Nephron (organoid): Measurements from ENCODE around the gene DGCR6L.
"Not testable (repeated sequence)": the region's sequence is repeated elsewhere in the genome, so short reads cannot be mapped to it uniquely, and the experiment has no call there.

Experiments used
- H3K27ac Mint-ChIP-seq, 3 experiments: 2 replicates each; pipeline ENCODE4 v1.8.0; 2020; ENCODE audit warnings: mixed read lengths in 3 of 3, mild to moderate bottlenecking in 2 of 3, moderate library complexity in 1 of 3
- H3K27me3 Mint-ChIP-seq: 2 replicates; pipeline ENCODE4 v1.8.0; 2021; ENCODE audit warnings: low read depth, mild to moderate bottlenecking, moderate library complexity, mixed read lengths
- H3K36me3 Mint-ChIP-seq: 2 replicates; pipeline ENCODE4 v1.8.0; 2020; ENCODE audit warnings: low read depth, mixed read lengths
- H3K4me1 Mint-ChIP-seq: 2 replicates; pipeline ENCODE4 v1.8.0; 2020; ENCODE audit warnings: mixed read lengths
- H3K4me3 Mint-ChIP-seq, 3 experiments: 2 replicates each; pipeline ENCODE4 v1.8.0; 2020; ENCODE audit warnings: mild to moderate bottlenecking in 3 of 3, mixed read lengths in 3 of 3, moderate library complexity in 2 of 3
- H3K9me3 Mint-ChIP-seq: 2 replicates; pipeline ENCODE4 v1.8.0; 2020; ENCODE audit warnings: mixed read lengths
- CTCF ChIP-seq, 3 experiments: fragments of 200-600 bp; sonication (generic); IDR thresholded peaks; one replicate each; pipeline ENCODE4 v1.5.0; 2021; ENCODE audit warnings: antibody characterized with exemption in 3 of 3; ENCODE audit not compliant: unreplicated experiment in 3 of 3

DGCR6L gene

GRCh38 chr22:20307448-20308447 is 12.1 kb downstream of the DGCR6L start:
- not testable (repeated sequence) for H3K27me3 Mint-ChIP-seq, H3K9me3 Mint-ChIP-seq, H3K4me1 Mint-ChIP-seq, H3K4me3 Mint-ChIP-seq, H3K36me3 Mint-ChIP-seq, H3K27ac Mint-ChIP-seq

DNA sequence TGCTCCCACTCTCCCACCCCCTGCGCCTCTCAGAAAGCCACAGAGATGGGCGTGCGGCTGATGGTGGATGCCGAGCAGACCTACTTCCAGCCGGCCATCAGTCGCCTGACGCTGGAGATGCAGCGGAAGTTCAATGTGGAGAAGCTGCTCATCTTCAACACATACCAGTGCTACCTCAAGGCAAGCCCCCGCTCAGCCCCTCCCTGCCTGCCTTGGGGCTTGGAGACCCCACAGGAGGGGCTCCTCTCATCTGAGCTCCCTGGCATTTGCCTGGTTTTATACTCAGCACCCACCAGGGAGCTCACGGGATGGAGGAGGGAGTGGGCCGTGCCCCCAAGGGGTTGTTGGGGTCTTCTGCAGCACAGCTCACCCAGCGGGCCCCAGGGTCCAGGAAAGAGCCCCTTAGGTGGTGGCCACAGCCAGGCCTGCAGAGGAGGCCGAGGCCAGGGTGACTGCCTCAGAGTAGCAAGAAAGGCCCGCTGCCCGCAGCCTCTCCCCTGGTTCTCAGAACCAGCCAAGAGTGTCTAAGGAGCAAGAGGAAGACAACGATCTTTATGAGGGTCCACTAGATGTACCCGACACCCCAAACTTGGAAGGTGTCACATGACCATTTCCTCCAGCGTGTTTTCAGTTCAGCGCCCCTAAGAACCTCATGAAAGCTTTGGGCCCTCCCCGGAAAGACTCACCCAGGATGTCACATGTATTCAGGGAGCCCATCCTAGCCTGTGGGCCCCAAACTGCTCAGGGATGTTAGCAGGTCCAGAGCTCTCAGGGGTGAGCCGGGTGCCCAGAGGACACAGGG is 13.0 kb downstream of the DGCR6L start:
- not testable (repeated sequence) for H3K27me3 Mint-ChIP-seq, H3K9me3 Mint-ChIP-seq, H3K4me1 Mint-ChIP-seq, H3K4me3 Mint-ChIP-seq, H3K27ac Mint-ChIP-seq, H3K36me3 Mint-ChIP-seq

- H3K27ac Mint-ChIP-seq, result no peak overlapping the region
- TF ChIP-seq CTCF (IDR thresholded peaks at IDR 0.05; ENCODE audit: unreplicated experiment in 3 of 3), result no peak
- H3K4me3 Mint-ChIP-seq, result no peak overlapping the region
- H3K9me3 Mint-ChIP-seq, result no peaks in the 10 kb centered on the region
- H3K4me1 Mint-ChIP-seq, result peaks cover 5% of the 10 kb centered on the region
- H3K36me3 Mint-ChIP-seq, result no peaks in the 10 kb centered on the region
- H3K27me3 Mint-ChIP-seq, result peaks cover 14% of the 10 kb centered on the region
These were observed 13.8 kb downstream of the DGCR6L start for GRCh38 chr22:20305894-20306645.

- H3K4me1 Mint-ChIP-seq, H3K9me3 Mint-ChIP-seq, H3K4me3 Mint-ChIP-seq, H3K36me3 Mint-ChIP-seq, H3K27ac Mint-ChIP-seq: not testable (repeated sequence)
- H3K27me3 Mint-ChIP-seq, result peaks cover 21% of the 10 kb centered on the region
These were observed 14.5 kb downstream of the DGCR6L start for GRCh38 chr22:20305230-20305893.

DNA sequence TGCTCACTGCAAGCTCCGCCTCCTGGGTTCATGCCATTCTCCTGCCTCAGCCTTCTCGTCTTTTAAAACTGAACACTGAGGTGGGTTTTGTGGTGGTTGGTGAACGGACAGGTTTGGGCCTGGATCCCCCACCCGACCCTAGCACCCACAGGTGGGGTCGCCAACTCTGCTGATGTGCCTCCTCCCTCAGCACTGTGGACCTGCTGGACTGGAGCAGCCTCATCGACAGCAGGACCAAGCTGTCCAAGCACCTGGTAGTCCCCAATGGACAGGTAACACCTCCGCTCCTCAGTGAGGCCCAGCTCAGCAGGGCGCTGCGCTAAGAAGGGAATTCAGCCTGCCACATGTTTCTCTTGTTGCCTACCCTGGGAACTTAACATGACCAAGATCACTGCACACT is 15.2 kb downstream of the DGCR6L start:
- H3K27me3 Mint-ChIP-seq, result peaks cover 26% of the 10 kb centered on the region
- H3K4me1 Mint-ChIP-seq, result peaks cover 5% of the 10 kb centered on the region
- TF ChIP-seq CTCF (IDR thresholded peaks at IDR 0.05; ENCODE audit: unreplicated experiment in 3 of 3), result no peak
- no peak overlapping the region for H3K4me3 Mint-ChIP-seq
- no peaks in the 10 kb centered on the region for H3K9me3 Mint-ChIP-seq
- H3K27ac Mint-ChIP-seq, result no peak overlapping the region
- no peaks in the 10 kb centered on the region for H3K36me3 Mint-ChIP-seq

DNA sequence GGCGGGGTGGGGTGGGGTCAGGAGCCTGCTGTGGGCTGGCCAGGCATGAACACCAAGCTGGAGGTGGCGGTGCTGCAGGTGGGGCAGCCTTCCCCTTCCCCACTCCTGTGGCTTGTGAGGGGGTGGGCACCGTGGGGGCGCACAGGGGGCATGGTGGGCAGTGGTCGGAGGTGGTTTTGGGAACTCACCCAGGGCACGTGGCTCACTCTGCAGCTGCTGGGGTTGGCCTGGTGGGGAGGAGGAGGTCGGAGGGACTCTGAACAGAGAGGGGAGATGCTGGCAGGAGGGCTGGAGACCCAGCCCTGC is 16.7 kb downstream of the DGCR6L start:
- H3K36me3 Mint-ChIP-seq, H3K9me3 Mint-ChIP-seq, H3K4me3 Mint-ChIP-seq, H3K4me1 Mint-ChIP-seq, H3K27ac Mint-ChIP-seq: not testable (repeated sequence)
- peaks cover 32% of the 10 kb centered on the region for H3K27me3 Mint-ChIP-seq

DNA sequence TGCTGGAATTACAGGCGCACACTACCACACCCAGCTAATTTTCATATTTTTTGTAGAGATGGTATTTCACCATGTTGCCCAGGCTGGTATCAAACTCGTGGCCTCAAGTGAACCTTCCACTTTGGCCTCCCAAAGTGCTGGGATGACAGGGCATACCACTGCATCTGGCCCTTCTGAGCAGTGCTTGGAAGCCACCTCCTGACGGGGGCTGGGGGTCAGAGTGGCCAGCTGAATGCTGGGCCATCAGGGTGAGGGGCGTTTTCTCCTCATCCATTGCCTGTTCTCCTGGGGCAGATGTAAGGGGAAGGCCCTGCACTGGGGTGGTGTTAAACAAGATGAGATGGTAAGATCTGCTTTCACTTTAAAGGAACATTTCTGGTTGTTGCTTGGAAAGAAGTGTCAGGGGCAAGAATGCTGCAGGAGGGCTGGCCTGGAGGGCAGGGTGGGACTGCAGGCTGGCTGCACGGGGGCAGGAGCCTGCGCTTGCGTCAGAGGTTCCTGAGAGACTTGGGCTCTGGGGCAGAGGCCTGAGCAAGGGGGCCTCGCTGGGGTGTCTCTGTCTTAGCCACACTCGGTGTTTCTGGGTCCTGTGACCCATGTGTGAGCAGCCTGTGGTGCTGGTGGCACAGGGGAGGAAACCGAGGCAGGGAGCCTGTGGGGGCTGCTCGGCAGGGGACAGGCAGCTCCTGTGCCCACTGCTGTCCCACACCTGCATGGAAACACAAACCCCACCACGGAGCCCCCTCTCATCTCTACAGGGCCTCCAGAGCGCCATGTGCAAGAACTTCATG is 17.2 kb downstream of the DGCR6L start:
- TF ChIP-seq CTCF (IDR thresholded peaks at IDR 0.05; ENCODE audit: unreplicated experiment in 3 of 3), result no peak
- Mint-ChIP-seq H3K9me3 (no peaks in the 10 kb centered on the region), H3K36me3 (no peaks in the 10 kb centered on the region), H3K4me3 (no peak overlapping the region), H3K27me3 (peaks cover 37% of the 10 kb centered on the region), H3K4me1 (no peaks in the 10 kb centered on the region), H3K27ac (no peak overlapping the region)
